ENCODE measurements around the gene RNU4-1. TPM values are rescaled to one million over a fixed set of nuclear protein-coding genes. Genes with fewer than 3 reads are reported as not detected.

Gene RNU4-1
- total RNA-seq, 1 donor from 2014 or later, result 2,591 TPM

DNA sequence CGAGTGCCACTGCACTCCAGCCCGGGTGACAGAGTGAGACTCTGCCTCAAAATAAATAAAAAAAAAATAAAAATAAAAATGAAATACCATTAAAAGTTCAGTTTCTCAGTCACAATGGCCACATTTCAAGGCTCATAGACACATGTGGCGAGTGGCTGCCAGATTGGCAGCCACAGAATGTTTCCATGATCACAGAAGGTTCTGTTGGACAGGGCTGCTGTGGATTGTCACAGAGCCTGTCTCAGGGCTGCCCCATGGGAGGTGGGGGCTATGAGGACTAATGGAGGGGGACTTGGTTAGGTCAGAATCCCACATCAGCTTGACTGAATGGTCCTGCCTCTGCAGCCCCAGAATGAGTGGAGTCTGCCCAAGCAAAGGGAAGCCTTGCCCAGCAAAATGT lies 38.4 kb upstream of the RNU4-1 start:
- Histone ChIP-seq H3K4me2 (ENCODE audit: low read length) (no peak overlapping the region), H2AFZ (ENCODE audit: low read depth, low read length) (no peak overlapping the region), H3K4me1 (ENCODE audit: insufficient read depth, low read length) (no peaks in the 10 kb centered on the region), H3K27me3 (ENCODE audit: insufficient read depth, low read length) (peaks cover 4% of the 10 kb centered on the region), H3K4me3 (ENCODE audit: insufficient read depth, low read depth, low read length) (no peak overlapping the region), H3K79me2 (ENCODE audit: insufficient read depth, low read length) (no peaks in the 10 kb centered on the region), H3K36me3 (ENCODE audit: insufficient read depth, low read length) (no peaks in the 10 kb centered on the region), H3K27ac (ENCODE audit: low read depth, low read length) (no peak overlapping the region), H3K9ac (ENCODE audit: low read length) (no peak overlapping the region), H3K9me3 (ENCODE audit: insufficient read depth, low read depth, low read length) (no peaks in the 10 kb centered on the region), H4K20me1 (ENCODE audit: insufficient read depth, low read length) (no peaks in the 10 kb centered on the region)
- Mint-ChIP-seq H3K27ac (ENCODE audit: unreplicated experiment) (no peak overlapping the region), H3K9me3 (ENCODE audit: unreplicated experiment) (peaks cover 7% of the 10 kb centered on the region), H3K27me3 (ENCODE audit: low read depth, unreplicated experiment) (peaks cover 17% of the 10 kb centered on the region), H3K36me3 (ENCODE audit: low read depth, unreplicated experiment) (no peaks in the 10 kb centered on the region), H3K4me1 (ENCODE audit: low read depth, unreplicated experiment) (no peaks in the 10 kb centered on the region), H3K4me3 (ENCODE audit: unreplicated experiment) (no peak overlapping the region)
- TF ChIP-seq EZH2 (IDR thresholded peaks at IDR 0.05; ENCODE audit: insufficient read depth, low read length), result no peak
- TF ChIP-seq, protein P1, sequence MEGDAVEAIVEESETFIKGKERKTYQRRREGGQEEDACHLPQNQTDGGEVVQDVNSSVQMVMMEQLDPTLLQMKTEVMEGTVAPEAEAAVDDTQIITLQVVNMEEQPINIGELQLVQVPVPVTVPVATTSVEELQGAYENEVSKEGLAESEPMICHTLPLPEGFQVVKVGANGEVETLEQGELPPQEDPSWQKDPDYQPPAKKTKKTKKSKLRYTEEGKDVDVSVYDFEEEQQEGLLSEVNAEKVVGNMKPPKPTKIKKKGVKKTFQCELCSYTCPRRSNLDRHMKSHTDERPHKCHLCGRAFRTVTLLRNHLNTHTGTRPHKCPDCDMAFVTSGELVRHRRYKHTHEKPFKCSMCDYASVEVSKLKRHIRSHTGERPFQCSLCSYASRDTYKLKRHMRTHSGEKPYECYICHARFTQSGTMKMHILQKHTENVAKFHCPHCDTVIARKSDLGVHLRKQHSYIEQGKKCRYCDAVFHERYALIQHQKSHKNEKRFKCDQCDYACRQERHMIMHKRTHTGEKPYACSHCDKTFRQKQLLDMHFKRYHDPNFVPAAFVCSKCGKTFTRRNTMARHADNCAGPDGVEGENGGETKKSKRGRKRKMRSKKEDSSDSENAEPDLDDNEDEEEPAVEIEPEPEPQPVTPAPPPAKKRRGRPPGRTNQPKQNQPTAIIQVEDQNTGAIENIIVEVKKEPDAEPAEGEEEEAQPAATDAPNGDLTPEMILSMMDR (IDR thresholded peaks at IDR 0.05; ENCODE audit: insufficient read depth, low read depth, low read length), result no peak
- DNase-seq (ENCODE audit: low read depth) (no peak), FAIRE-seq (no peak)

DNA sequence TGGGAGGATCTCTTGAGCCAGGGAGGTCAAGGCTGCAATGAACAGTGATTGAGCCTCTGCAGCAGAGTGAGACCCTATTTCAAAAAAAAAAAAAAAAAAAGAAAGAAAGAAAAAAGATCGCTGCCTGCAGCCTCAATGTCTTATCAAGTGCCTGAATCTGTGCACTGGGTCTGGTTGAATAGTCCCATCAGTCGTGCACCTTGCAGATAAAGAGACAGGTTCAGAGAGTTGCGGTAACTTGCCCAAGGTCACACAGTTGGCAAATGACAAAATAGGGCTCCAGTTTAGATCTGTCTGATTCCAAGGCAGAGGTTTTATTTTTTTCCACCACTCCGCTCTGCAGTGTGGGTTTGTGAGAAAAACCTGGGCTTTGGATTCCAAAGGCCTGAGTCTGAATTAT lies 35.2 kb upstream of the RNU4-1 start:
- Mint-ChIP-seq H3K4me1 (ENCODE audit: low read depth, unreplicated experiment) (no peaks in the 10 kb centered on the region), H3K4me3 (ENCODE audit: unreplicated experiment) (no peak overlapping the region), H3K9me3 (ENCODE audit: unreplicated experiment) (no peaks in the 10 kb centered on the region), H3K27ac (ENCODE audit: unreplicated experiment) (no peak overlapping the region), H3K36me3 (ENCODE audit: low read depth, unreplicated experiment) (no peaks in the 10 kb centered on the region), H3K27me3 (ENCODE audit: low read depth, unreplicated experiment) (peaks cover 19% of the 10 kb centered on the region)
- H4K20me1 ChIP-seq (ENCODE audit: insufficient read depth, low read length), result no peaks in the 10 kb centered on the region
- no peaks in the 10 kb centered on the region for H3K36me3 ChIP-seq (ENCODE audit: insufficient read depth, low read length)
- no peak for FAIRE-seq
- no peak overlapping the region for H3K9ac ChIP-seq (ENCODE audit: low read length)
- no peak for DNase-seq (ENCODE audit: low read depth)
- H3K27me3 ChIP-seq (ENCODE audit: insufficient read depth, low read length), result peaks cover 4% of the 10 kb centered on the region
- H3K79me2 ChIP-seq (ENCODE audit: insufficient read depth, low read length), result no peaks in the 10 kb centered on the region
- no peak overlapping the region for H3K4me2 ChIP-seq (ENCODE audit: low read length)
- no peak overlapping the region for H3K27ac ChIP-seq (ENCODE audit: low read depth, low read length)
- no peak overlapping the region for H2AFZ ChIP-seq (ENCODE audit: low read depth, low read length)
- no peak for TF ChIP-seq EZH2 (IDR thresholded peaks at IDR 0.05; ENCODE audit: insufficient read depth, low read length)
- TF ChIP-seq, protein P1 (IDR thresholded peaks at IDR 0.05; ENCODE audit: insufficient read depth, low read depth, low read length), result no peak
- H3K4me1 ChIP-seq (ENCODE audit: insufficient read depth, low read length), result peaks cover 4% of the 10 kb centered on the region
- no peak overlapping the region for H3K4me3 ChIP-seq (ENCODE audit: insufficient read depth, low read depth, low read length)
- H3K9me3 ChIP-seq (ENCODE audit: insufficient read depth, low read depth, low read length), result no peaks in the 10 kb centered on the region

DNA sequence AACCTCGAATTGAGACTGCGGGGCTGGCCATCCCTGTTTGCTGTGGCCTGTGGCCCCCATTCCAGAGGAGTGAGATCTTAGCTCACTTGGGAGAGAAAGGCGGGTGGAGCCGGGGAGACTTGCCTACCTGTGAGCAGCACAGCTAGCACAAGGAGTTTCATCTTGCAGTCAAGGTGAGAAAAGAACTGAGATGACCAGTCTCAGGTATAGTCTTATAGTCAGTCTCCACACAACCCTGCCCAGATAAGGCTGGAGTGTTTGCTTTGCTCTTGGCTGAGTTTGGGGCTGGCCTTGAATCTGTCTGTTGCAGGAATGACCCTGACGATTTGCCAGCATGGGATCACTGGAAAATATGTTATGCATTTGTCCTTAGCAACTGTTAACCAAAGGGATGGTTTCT lies 34.6 kb upstream of the RNU4-1 start, which contains the start of gene PLA2G1B:
Gene PLA2G1B (minus strand): TSS at position 187 of the 400 bp plus-strand sequence. CDS start 26 bp downstream, at position 161.
- Histone ChIP-seq H3K27ac (ENCODE audit: low read depth, low read length) (no peak within 1 kb of the TSS), H3K79me2 (ENCODE audit: insufficient read depth, low read length) (no peaks in the 10 kb centered on the region), H2AFZ (ENCODE audit: low read depth, low read length) (no peak within 1 kb of the TSS), H4K20me1 (ENCODE audit: insufficient read depth, low read length) (no peaks in the 10 kb centered on the region), H3K36me3 (ENCODE audit: insufficient read depth, low read length) (no peaks in the 10 kb centered on the region), H3K4me3 (ENCODE audit: insufficient read depth, low read depth, low read length) (no peak within 1 kb of the TSS), H3K9me3 (ENCODE audit: insufficient read depth, low read depth, low read length) (no peaks in the 10 kb centered on the region), H3K27me3 (ENCODE audit: insufficient read depth, low read length) (peaks cover 4% of the 10 kb centered on the region), H3K4me2 (ENCODE audit: low read length) (no peak within 1 kb of the TSS), H3K4me1 (ENCODE audit: insufficient read depth, low read length) (peaks cover 4% of the 10 kb centered on the region), H3K9ac (ENCODE audit: low read length) (no peak within 1 kb of the TSS)
- no peak for DNase-seq (ENCODE audit: low read depth)
- FAIRE-seq, result no peak
- TF ChIP-seq, protein P1 (IDR thresholded peaks at IDR 0.05; ENCODE audit: insufficient read depth, low read depth, low read length), result no peak
- no peak for TF ChIP-seq EZH2 (IDR thresholded peaks at IDR 0.05; ENCODE audit: insufficient read depth, low read length)
- no peaks in the 10 kb centered on the region for H3K36me3 Mint-ChIP-seq (ENCODE audit: low read depth, unreplicated experiment)
- H3K27me3 Mint-ChIP-seq (ENCODE audit: low read depth, unreplicated experiment), result peaks cover 19% of the 10 kb centered on the region
- H3K27ac Mint-ChIP-seq (ENCODE audit: unreplicated experiment), result no peak within 1 kb of the TSS
- no peak within 1 kb of the TSS for H3K4me3 Mint-ChIP-seq (ENCODE audit: unreplicated experiment)
- no peaks in the 10 kb centered on the region for H3K9me3 Mint-ChIP-seq (ENCODE audit: unreplicated experiment)
- no peaks in the 10 kb centered on the region for H3K4me1 Mint-ChIP-seq (ENCODE audit: low read depth, unreplicated experiment)
